Measurements from ENCODE around the gene ID2. TPM values are rescaled to one million over a fixed set of nuclear protein-coding genes. Genes with fewer than 3 reads are reported as not detected.

Gene ID2, protein sequence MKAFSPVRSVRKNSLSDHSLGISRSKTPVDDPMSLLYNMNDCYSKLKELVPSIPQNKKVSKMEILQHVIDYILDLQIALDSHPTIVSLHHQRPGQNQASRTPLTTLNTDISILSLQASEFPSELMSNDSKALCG
- total RNA-seq, result 31.2 and 118 TPM in 2 replicates

GRCh38 chr2:8681786-8682692 is at the start of gene ID2:
Gene ID2 (plus strand): TSS chr2:8682056. CDS start chr2:8682166, 110 bp downstream.
- H3K4me3 ChIP-seq (ENCODE audit: low read depth, low read length), result peak within 1 kb of the TSS; percentile 70
- no peak for TF ChIP-seq CTCF (IDR thresholded peaks at IDR 0.05; ENCODE audit: insufficient read depth, low read depth, low read length)
- peak; percentile 98 for DNase-seq (ENCODE audit: low read depth)

- no peak for TF ChIP-seq CTCF (IDR thresholded peaks at IDR 0.05; ENCODE audit: insufficient read depth, low read depth, low read length)
- no peak overlapping the region for H3K4me3 ChIP-seq (ENCODE audit: low read depth, low read length)
- no peak for DNase-seq (ENCODE audit: low read depth)
Measured at GRCh38 chr2:8632755-8633154, 49.1 kb upstream of the ID2 start.

DNA sequence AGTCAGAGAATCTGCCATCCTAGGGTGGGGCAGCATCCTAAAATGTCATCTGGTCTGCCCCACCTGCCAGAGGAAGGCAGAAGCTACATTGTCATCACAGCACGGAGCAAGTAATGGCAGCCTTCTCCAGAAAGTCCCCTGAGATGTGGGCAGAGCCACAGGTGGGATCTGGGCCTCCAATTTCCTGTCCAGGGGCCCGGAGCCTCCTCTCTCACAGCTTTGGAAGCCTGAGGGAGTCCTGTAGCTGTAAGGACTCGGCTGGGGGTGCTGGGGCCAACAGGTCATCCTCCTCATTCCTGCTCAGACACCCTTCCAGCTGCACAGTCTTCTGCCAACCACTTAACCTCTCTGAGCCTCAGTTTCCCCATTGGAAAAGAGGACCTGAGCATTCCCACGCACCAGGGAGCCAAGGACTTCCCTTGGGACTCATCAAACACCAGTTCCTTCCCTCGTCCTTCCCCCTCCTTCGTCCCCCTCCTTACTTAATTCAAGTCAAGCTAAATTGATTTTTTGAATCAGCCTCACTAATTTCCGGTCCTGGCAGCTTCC is 48.6 kb upstream of the ID2 start:
- H3K4me3 ChIP-seq (ENCODE audit: low read depth, low read length), result no peak overlapping the region
- TF ChIP-seq CTCF (IDR thresholded peaks at IDR 0.05; ENCODE audit: insufficient read depth, low read depth, low read length), result no peak
- peak; percentile 1 for DNase-seq (ENCODE audit: low read depth)

DNA sequence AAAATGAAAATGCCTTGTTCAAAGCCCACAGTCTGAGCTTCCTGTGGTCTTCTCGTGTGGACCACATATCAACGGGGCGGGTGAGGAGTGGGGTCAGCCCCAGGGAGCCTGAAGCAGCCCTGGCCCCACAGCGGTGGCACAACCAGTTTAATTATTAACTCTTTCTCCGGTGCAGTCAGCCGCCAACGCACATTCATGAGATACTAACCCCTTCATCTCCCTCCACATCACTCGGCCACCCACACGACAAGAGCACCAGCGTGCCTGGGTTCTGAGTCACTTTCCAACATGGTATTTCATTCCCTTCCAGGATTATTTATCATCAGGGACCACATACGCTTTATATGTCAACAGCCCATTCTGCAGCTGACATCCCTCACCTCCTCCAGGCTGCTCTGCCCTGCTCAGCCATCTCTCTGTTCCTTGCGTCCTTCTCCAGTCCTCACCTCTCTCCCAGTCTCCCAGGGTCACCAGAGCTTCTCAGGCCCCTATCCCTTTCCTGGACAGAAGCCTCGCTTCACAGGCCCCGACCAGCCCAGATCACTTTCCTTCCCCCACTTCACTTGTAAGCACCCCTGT is 48.0 kb upstream of the ID2 start:
- peak; percentile 69 for DNase-seq (ENCODE audit: low read depth)
- TF ChIP-seq CTCF (IDR thresholded peaks at IDR 0.05; ENCODE audit: insufficient read depth, low read depth, low read length), result no peak
- no peak overlapping the region for H3K4me3 ChIP-seq (ENCODE audit: low read depth, low read length)

DNA sequence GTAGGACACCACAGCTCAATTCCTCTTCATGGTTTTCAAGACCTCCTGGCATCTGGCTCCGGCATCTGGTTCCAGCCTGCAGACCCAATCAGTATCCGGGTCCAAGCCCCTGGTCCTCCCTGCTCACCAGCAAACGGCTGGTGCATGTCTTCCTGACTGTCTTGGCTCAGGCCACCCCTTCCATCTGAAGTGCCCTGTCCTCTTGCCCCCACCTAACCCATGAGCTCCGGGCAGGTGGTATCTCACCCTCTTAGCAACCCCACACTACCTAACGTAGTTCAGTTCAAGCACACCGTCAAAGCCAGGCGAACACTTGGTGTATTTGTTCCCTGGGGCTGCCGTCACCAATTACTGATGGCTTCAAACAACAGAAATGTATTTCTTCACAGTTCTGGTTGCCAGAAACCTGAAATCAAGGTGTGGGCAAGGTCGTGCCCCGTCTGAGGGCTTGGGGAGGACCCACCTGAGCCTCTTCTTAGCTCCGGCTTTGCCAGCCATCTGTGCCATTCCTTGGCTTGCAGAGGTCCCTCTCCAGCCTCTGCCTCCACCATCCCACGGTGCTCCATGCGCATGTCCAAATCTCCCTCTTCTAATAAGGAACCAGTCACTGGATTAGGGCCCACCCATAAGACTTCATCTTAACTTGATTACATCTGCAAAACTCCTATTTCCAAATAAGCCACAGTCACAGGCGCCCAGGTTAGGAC is 47.2 kb upstream of the ID2 start:
- H3K4me3 ChIP-seq (ENCODE audit: low read depth, low read length), result no peak overlapping the region
- no peak for DNase-seq (ENCODE audit: low read depth)
- no peak for TF ChIP-seq CTCF (IDR thresholded peaks at IDR 0.05; ENCODE audit: insufficient read depth, low read depth, low read length)

- H3K4me3 ChIP-seq (ENCODE audit: low read depth, low read length), result no peak overlapping the region
- DNase-seq (ENCODE audit: low read depth), result peak; percentile 3
Measured at GRCh38 chr2:8636041-8636491, 45.8 kb upstream of the ID2 start.

More at GRCh38 chr2:8636041-8636491, 45.8 kb upstream of the ID2 start:
- no peak for TF ChIP-seq CTCF (IDR thresholded peaks at IDR 0.05; ENCODE audit: insufficient read depth, low read depth, low read length)

Data from fibroblast of villous mesenchyme (primary cell).